Stimulated activated CD8-positive, alpha-beta memory T cell treated with anti-CD3 and anti-CD28 coated beads, Interleukin-12 subunit alpha, Interleukin-12 subunit beta, amount 100 ng/mL, for 1 hour (primary cell): Measurements from ENCODE around the gene CSRP1.
"Not testable (repeated sequence)": the region's sequence is repeated elsewhere in the genome, so short reads cannot be mapped to it uniquely, and the experiment has no call there.

Source experiments
- DNase-seq: peaks from one replicate; pipeline ENCODE4 v3.0.0-alpha.2; 2020; ENCODE audit warnings: low read depth

Gene CSRP1

GRCh38 chr1:201478666-201479065 lies 28.3 kb downstream of the CSRP1 start:
- DNase-seq, result not testable (repeated sequence)

- no peak for DNase-seq
These were observed 30.1 kb downstream of the CSRP1 start for GRCh38 chr1:201476670-201477344.

GRCh38 chr1:201475915-201476669 lies 30.8 kb downstream of the CSRP1 start:
- DNase-seq, result no peak

GRCh38 chr1:201475130-201475529 lies 31.8 kb downstream of the CSRP1 start:
- no peak for DNase-seq

- no peak for DNase-seq
These were observed 33.6 kb downstream of the CSRP1 start for GRCh38 chr1:201473296-201473695.

GRCh38 chr1:201472321-201472720 lies 34.6 kb downstream of the CSRP1 start:
- DNase-seq, result not testable (repeated sequence)

GRCh38 chr1:201471772-201472171 lies 35.2 kb downstream of the CSRP1 start:
- DNase-seq, result no peak

GRCh38 chr1:201470581-201470980 lies 36.3 kb downstream of the CSRP1 start:
- no peak for DNase-seq

GRCh38 chr1:201469645-201470074 lies 37.3 kb downstream of the CSRP1 start:
- no peak for DNase-seq

- no peak for DNase-seq
These were observed 37.9 kb downstream of the CSRP1 start, which contains the start of gene PHLDA3 for GRCh38 chr1:201468844-201469644. PHLDA3 (minus strand) TSS chr1:201469188; CDS start chr1:201468786, 402 bp downstream.

- DNase-seq, result no peak
These were observed 38.5 kb downstream of the CSRP1 start for GRCh38 chr1:201468501-201468843.

- DNase-seq, result no peak
These were observed 40.4 kb downstream of the CSRP1 start for GRCh38 chr1:201466492-201466891.

GRCh38 chr1:201465698-201466290 lies 41.1 kb downstream of the CSRP1 start:
- DNase-seq, result no peak

- no peak for DNase-seq
These were observed 43.8 kb downstream of the CSRP1 start for GRCh38 chr1:201463071-201463552.

- no peak for DNase-seq
These were observed 45.1 kb downstream of the CSRP1 start for GRCh38 chr1:201461645-201462441.

GRCh38 chr1:201460814-201461644 lies 45.9 kb downstream of the CSRP1 start:
- DNase-seq, result no peak

GRCh38 chr1:201459775-201460174 lies 47.1 kb downstream of the CSRP1 start:
- DNase-seq, result no peak

- no peak for DNase-seq
These were observed 47.9 kb downstream of the CSRP1 start for GRCh38 chr1:201459052-201459451.

GRCh38 chr1:201457508-201457960 lies 49.4 kb downstream of the CSRP1 start:
- DNase-seq, result no peak
